HEK293 (cell line): ENCODE measurements around the gene FKRP.

ENCODE experiments used
- AEBP2 ChIP-seq: fragments of 450-650 bp; formaldehyde crosslinking; IDR thresholded peaks from 2 replicates; pipeline ENCODE4 v1.5.1; 2016; ENCODE audit warnings: missing biosample characterization, missing genetic modification characterization, borderline replicate concordance
- EGR2 ChIP-seq: fragments of 450-650 bp; formaldehyde crosslinking; IDR thresholded peaks from 2 replicates; pipeline ENCODE4 v1.5.1; 2016; ENCODE audit warnings: low read depth, missing biosample characterization, missing genetic modification characterization
- KLF16 ChIP-seq: fragments of 450-650 bp; formaldehyde crosslinking; IDR thresholded peaks from 2 replicates; pipeline ENCODE4 v1.5.1; 2017; ENCODE audit warnings: missing biosample characterization, missing genetic modification characterization
- KLF9 ChIP-seq: fragments of 450-650 bp; formaldehyde crosslinking; IDR thresholded peaks from 2 replicates; pipeline ENCODE4 v1.5.1; 2016; ENCODE audit warnings: missing biosample characterization, missing genetic modification characterization, low read depth
- PATZ1 ChIP-seq: fragments of 450-650 bp; formaldehyde crosslinking; IDR thresholded peaks from 2 replicates; pipeline ENCODE4 v1.5.1; 2016; ENCODE audit warnings: missing biosample characterization, missing genetic modification characterization
- PRDM1 ChIP-seq: fragments of 450-650 bp; formaldehyde crosslinking; IDR thresholded peaks from 2 replicates; pipeline ENCODE4; 2016; ENCODE audit warnings: missing biosample characterization, missing genetic modification characterization
- PRDM10 ChIP-seq: fragments of 450-650 bp; formaldehyde crosslinking; IDR thresholded peaks from 2 replicates; pipeline ENCODE4 v1.5.1; 2016; ENCODE audit warnings: missing biosample characterization, missing genetic modification characterization
- SALL2 ChIP-seq: fragments of 450-650 bp; formaldehyde crosslinking; IDR thresholded peaks from 2 replicates; pipeline ENCODE4 v1.5.0; 2017; ENCODE audit warnings: missing biosample characterization, mild to moderate bottlenecking, missing genetic modification characterization, borderline replicate concordance
- YY2 ChIP-seq: fragments of 450-650 bp; formaldehyde crosslinking; IDR thresholded peaks from 2 replicates; pipeline ENCODE4 v1.5.1; 2016; ENCODE audit warnings: missing biosample characterization, missing genetic modification characterization
- ZBTB17 ChIP-seq: fragments of 450-650 bp; formaldehyde crosslinking; IDR thresholded peaks from 2 replicates; pipeline ENCODE4 v1.5.1; 2016; ENCODE audit warnings: missing biosample characterization, missing genetic modification characterization
- ZBTB44 ChIP-seq: fragments of 450-650 bp; IDR thresholded peaks from 2 replicates; pipeline ENCODE4 v1.5.1; 2018; ENCODE audit warnings: missing biosample characterization, mild to moderate bottlenecking, missing genetic modification characterization
- ZBTB8A ChIP-seq: fragments of 450-650 bp; formaldehyde crosslinking; IDR thresholded peaks from 2 replicates; pipeline ENCODE4 v1.5.1; 2016; ENCODE audit warnings: missing biosample characterization, missing genetic modification characterization
- ZNF140 ChIP-seq: fragments of 450-650 bp; formaldehyde crosslinking; IDR thresholded peaks from 2 replicates; pipeline ENCODE4 v1.5.1; 2016; ENCODE audit warnings: missing biosample characterization, missing genetic modification characterization
- ZNF174 ChIP-seq: fragments of 450-650 bp; formaldehyde crosslinking; IDR thresholded peaks from 2 replicates; pipeline ENCODE4 v1.5.0; 2017; ENCODE audit warnings: missing biosample characterization, mild to moderate bottlenecking, missing genetic modification characterization
- ZNF24 ChIP-seq: fragments of 450-650 bp; formaldehyde crosslinking; IDR thresholded peaks from 2 replicates; pipeline ENCODE4 v1.5.1; 2016; ENCODE audit warnings: missing biosample characterization, missing genetic modification characterization
- ZNF266 ChIP-seq: fragments of 450-650 bp; formaldehyde crosslinking; IDR thresholded peaks from 2 replicates; pipeline ENCODE4 v1.5.1; 2016; ENCODE audit warnings: missing biosample characterization, missing genetic modification characterization, low read depth
- ZNF311 ChIP-seq: fragments of 450-650 bp; formaldehyde crosslinking; IDR thresholded peaks from 2 replicates; pipeline ENCODE4 v1.5.1; 2017; ENCODE audit warnings: missing biosample characterization, missing genetic modification characterization, borderline replicate concordance
- ZNF350 ChIP-seq: fragments of 450-650 bp; formaldehyde crosslinking; IDR thresholded peaks from 2 replicates; pipeline ENCODE4 v1.5.0; 2017; ENCODE audit warnings: missing biosample characterization, mild to moderate bottlenecking, missing genetic modification characterization
- ZNF561 ChIP-seq: fragments of 450-650 bp; IDR thresholded peaks from 2 replicates; pipeline ENCODE4 v1.5.1; 2018; ENCODE audit warnings: missing biosample characterization, missing genetic modification characterization, borderline replicate concordance
- ZNF580 ChIP-seq: fragments of 450-650 bp; formaldehyde crosslinking; IDR thresholded peaks from 2 replicates; pipeline ENCODE4 v1.5.1; 2016; ENCODE audit warnings: missing biosample characterization, missing genetic modification characterization
- ZNF623 ChIP-seq: fragments of 450-650 bp; formaldehyde crosslinking; IDR thresholded peaks from 2 replicates; pipeline ENCODE4 v1.5.1; 2016; ENCODE audit warnings: missing biosample characterization, missing genetic modification characterization
- ZNF629 ChIP-seq: fragments of 450-650 bp; formaldehyde crosslinking; IDR thresholded peaks from 2 replicates; pipeline ENCODE4 v1.5.1; 2017; ENCODE audit warnings: missing biosample characterization, missing genetic modification characterization
- ZNF660 ChIP-seq: fragments of 450-650 bp; IDR thresholded peaks from 2 replicates; pipeline ENCODE4 v1.5.1; 2018; ENCODE audit warnings: missing biosample characterization, mild to moderate bottlenecking, missing genetic modification characterization
- TF ChIP-seq, protein P1 (sequence below): fragments of 450-650 bp; formaldehyde crosslinking; IDR thresholded peaks from 2 replicates; pipeline ENCODE4 v1.5.1; 2016; ENCODE audit warnings: missing biosample characterization, missing genetic modification characterization, borderline replicate concordance

Gene FKRP

DNA sequence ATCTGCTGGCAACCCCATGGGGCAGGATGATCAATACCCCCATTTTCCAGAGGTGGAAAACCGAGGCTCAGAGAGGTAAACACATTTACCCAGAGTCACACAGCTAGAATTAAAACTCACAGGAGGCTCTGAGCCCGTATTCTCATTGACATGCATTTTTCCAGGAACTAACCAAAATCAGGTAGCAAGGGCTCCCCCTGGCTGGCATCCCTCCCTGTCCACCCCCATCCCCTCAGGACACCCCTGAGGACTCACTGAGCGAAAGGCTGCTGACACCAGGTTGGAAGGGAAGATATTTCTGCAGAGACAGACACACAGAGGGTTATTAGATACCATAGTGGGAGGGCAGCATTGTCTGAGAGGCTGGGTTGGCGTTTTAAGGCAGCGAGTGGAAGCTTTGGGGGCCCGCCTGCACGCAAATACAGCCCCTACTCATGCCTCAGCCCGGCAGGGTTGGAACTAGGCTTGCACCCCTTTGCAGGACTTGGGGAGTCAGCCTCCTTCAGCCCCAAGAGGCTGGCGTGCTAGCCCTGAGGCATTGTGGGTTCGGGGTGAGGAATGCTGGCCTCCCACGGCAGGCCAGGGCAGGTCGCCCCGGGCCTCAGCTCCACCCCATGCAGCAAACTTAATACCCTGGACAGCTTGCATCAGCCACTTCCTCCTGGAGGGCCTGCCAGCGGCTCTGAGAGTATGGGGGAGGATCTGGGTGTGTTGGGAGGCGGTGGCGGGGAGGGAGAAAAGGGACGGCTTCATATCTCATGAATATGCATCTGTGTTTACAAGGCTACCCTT is 38.6 kb downstream of the FKRP start (continued):
- TF ChIP-seq PATZ1 (peak; percentile 96), ZNF561 (tag by site-specific recombination) (no peak; the same call in 1 of the 2 replicates), ZNF24 (tag by site-specific recombination) (peak; percentile 46; the same call in 1 of the 2 replicates), YY2 (tag by site-specific recombination) (no peak), ZNF311 (tag by site-specific recombination) (no peak), ZNF629 (tag by site-specific recombination) (0 out of 2 replicates have a peak, but pooled peaks have one; percentile 13), ZNF580 (tag by site-specific recombination) (no peak; the same call in none of the 2 replicates), PRDM1 (tag by site-specific recombination) (no peak), ZBTB17 (peak; percentile 84), SALL2 (tag by site-specific recombination) (no peak), AEBP2 (no peak), ZNF660 (peak; percentile 94), ZNF266 (no peak), ZBTB8A (tag by site-specific recombination) (peak; percentile 82), ZNF350 (tag by site-specific recombination) (no peak), ZBTB44 (peak; percentile 91), KLF16 (peak; percentile 86), PRDM10 (peak; percentile 73; the same call in 1 of the 2 replicates), EGR2 (tag by site-specific recombination) (peak; percentile 77), ZNF174 (tag by site-specific recombination) (no peak), ZNF140 (tag by site-specific recombination) (no peak), ZNF623 (tag by site-specific recombination) (no peak), KLF9 (peak; percentile 81; the same call in 1 of the 2 replicates)
- TF ChIP-seq, protein P1, sequence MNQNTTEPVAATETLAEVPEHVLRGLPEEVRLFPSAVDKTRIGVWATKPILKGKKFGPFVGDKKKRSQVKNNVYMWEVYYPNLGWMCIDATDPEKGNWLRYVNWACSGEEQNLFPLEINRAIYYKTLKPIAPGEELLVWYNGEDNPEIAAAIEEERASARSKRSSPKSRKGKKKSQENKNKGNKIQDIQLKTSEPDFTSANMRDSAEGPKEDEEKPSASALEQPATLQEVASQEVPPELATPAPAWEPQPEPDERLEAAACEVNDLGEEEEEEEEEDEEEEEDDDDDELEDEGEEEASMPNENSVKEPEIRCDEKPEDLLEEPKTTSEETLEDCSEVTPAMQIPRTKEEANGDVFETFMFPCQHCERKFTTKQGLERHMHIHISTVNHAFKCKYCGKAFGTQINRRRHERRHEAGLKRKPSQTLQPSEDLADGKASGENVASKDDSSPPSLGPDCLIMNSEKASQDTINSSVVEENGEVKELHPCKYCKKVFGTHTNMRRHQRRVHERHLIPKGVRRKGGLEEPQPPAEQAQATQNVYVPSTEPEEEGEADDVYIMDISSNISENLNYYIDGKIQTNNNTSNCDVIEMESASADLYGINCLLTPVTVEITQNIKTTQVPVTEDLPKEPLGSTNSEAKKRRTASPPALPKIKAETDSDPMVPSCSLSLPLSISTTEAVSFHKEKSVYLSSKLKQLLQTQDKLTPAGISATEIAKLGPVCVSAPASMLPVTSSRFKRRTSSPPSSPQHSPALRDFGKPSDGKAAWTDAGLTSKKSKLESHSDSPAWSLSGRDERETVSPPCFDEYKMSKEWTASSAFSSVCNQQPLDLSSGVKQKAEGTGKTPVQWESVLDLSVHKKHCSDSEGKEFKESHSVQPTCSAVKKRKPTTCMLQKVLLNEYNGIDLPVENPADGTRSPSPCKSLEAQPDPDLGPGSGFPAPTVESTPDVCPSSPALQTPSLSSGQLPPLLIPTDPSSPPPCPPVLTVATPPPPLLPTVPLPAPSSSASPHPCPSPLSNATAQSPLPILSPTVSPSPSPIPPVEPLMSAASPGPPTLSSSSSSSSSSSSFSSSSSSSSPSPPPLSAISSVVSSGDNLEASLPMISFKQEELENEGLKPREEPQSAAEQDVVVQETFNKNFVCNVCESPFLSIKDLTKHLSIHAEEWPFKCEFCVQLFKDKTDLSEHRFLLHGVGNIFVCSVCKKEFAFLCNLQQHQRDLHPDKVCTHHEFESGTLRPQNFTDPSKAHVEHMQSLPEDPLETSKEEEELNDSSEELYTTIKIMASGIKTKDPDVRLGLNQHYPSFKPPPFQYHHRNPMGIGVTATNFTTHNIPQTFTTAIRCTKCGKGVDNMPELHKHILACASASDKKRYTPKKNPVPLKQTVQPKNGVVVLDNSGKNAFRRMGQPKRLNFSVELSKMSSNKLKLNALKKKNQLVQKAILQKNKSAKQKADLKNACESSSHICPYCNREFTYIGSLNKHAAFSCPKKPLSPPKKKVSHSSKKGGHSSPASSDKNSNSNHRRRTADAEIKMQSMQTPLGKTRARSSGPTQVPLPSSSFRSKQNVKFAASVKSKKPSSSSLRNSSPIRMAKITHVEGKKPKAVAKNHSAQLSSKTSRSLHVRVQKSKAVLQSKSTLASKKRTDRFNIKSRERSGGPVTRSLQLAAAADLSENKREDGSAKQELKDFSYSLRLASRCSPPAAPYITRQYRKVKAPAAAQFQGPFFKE = no peak
